ENCODE data around the gene STAG1.
A peak's percentile ranks its signal among the peaks of the same experiment; 100 is the strongest.
"Not testable (repeated sequence)": the region's sequence is repeated elsewhere in the genome, so short reads cannot be mapped to it uniquely, and the experiment has no call there.

The STAG1 gene

DNA sequence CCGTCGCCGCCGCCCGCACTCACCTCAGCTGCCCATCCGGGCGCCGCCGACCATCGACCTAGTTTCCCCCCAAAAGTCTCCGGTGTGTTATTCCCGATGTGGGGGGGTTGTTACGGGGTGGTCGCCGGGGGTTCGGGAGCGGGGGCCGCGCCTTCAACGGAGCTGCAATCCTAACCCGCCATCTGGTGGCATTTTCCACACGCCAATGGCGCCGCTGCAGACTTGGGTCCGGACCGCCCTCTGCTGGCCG, at the start of gene STAG1:
Gene STAG1 (minus strand): TSS at position 207 of the 250 bp plus-strand sequence. CDS start 121,480 bp downstream, outside the sequence.
- no peak for DNase-seq (ENCODE audit: low read depth)

DNA sequence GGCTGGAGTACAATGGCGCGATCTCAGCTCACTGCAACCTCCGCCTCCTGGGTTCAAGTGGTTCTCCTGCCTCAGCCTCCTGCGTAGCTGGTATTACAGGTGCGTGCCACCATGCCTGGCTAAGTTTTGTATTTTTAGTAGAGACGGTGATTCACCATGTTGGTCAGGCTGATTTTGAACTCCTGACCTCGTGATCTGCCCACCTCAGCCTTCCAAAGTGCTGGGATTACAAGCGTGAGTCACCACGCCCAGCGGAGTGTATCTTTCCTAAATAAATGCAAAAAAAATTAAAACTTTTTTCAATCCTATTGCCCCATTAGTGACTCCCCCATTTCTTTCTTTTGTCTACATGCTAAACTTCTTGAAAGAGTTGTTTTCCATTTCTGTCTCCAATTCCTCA, 49.0 kb upstream of the STAG1 start:
- DNase-seq (ENCODE audit: low read depth) = not testable (repeated sequence)

DNA sequence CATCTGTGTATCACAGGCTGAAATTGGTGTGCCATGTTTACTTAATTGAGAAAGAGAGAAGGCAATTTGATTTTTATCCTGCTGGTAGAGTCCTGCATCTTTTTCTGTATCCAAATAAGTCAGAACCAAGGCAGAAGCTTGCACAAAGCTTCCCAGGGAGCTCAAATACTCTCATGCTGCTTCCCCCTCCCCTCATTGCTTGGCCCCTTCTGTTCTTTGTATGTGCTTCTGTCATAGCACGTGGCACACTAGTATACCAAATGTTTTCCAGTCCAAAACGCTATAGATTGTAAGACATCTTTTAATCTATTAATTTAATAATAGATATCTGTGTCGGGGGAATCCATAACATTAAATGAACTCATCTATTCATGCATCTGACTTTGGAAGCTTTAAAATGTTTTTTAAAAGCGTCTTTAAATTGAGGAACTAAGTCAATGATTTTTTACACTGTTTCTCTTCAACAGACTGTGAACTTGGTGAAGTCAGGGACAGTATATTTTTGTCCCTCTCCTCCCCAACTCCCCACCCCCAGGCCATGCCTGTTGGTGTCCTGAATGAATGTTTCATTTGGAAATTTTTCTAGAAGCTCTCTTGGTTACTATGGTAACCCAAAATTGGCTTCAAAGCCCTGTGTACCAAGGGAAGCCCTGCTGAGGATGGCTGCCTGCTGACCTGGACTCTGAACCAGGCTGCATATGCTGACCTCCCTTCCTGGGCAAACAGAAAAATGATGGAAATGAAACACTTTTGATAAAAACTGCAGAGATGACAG, 40.6 kb upstream of the STAG1 start:
- DNase-seq (ENCODE audit: low read depth) = no peak

DNA sequence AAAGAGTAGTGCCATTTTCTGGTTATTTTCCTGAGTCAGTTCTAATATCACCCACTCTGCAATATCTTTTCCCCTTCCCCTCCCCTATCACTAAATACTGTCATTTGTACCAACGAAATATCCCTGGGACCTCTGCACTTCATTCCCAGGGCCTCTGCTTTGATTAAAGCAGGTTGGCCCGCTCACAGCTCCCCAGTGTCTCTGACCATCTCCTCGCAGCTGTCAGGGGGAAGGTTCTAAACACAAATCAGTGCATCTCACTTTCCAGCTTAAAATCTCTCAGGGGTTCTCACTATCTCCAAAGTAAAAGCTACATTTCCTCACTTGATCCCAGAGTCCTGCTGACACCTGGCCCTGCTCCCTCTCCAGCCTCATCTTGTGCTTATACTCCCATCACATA, 38.6 kb upstream of the STAG1 start:
- no peak for DNase-seq (ENCODE audit: low read depth)

DNA sequence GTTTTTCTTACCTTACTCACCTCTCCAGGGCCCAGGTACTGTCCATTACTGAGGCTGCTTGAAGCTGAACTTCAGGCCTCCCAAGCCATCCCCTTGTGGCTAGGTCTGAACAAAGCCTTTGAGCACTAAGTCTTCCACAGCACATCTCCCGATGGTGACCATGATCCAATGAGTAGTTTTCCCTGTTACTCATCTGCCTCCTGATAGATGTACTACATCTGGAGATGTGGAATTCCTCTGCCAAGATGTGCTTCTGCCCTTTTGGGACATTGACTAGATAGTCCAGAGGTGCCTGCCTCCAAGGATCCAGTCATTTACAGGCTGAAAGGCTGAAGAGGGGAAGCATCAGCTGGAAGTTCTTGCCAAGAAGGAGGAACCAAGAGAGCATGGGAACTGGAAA, 37.8 kb upstream of the STAG1 start:
- DNase-seq (ENCODE audit: low read depth) = no peak

DNA sequence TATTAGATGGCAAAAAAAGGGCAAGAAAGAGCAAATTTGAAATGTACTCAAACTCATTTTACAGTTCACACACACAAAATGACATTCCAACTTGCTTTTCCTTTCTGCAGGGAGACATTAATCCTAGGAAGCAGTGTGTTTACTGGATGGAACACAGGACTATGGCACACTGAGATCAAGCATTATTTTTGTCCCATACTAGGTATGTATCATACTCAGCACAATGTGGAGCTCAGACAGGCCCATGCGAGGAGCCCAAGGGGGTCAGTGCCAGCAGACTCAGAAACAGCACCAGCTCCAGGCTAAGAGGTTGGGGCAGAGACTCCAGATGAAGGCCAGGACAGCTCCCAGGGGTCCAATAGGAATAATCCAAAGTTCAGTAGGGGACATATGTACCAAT, 36.0 kb upstream of the STAG1 start:
- no peak for DNase-seq (ENCODE audit: low read depth)

DNA sequence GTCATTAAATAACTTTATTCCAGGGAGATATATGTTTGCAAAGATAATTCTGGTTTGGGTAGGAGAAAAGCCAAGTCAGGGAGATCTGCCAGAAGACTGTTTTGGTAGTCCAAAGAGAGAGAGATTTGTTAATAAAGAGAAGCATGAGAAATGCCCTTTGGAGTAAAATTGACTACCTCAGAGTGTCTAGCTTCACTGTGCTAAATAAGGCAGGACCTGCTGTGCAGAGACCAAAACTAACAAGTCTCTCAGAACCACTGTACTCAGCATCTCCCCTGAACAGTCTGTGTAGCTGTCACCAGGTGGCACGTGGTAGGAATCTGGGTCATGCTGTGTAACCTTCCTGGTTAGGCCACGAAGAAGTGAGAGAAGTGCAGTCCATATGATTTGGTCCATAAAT, 35.2 kb upstream of the STAG1 start:
- DNase-seq (ENCODE audit: low read depth) = no peak

DNA sequence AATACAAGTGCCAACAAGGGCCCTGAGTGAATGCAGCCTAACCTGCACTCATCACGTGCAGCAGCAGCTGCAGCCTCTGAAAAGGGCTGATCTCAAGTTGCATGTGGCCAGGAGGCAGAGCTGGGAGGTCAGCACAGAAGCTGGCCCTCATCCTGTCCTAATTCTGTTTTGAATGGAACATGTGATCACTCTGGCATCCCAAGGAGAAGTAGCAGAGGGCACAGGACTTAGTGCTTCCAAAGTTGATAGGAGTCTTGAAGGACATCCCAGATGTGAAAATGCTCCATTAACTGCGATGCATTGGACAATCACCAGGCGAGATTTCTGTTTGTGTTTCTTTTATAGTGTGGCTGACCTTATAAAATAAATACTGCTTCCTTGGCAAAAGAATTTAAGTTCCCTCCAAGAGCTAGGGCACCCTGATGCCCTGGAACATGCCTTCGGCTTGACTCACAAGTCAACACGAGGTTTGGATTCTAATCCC, 31.6 kb upstream of the STAG1 start:
- DNase-seq (ENCODE audit: low read depth) = no peak

DNA sequence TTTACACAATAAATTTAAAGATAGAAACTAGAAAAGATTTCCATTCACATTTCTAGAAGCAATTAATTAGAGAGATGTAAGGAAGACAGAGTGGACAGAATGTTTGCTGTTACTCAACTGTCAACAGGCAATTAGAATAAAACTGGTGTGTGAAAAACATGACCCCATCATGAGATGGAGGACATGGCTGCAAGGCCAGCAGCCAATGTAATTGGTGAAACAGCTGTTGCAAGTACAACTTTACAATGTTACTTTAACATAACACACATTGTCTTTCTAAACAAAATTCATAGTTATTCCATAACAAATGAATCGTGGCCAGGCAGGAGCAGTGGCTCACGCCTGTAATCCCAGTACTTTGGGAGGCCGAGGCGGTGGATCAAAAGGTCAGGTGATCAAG, 28.6 kb upstream of the STAG1 start:
- no peak for DNase-seq (ENCODE audit: low read depth)

DNA sequence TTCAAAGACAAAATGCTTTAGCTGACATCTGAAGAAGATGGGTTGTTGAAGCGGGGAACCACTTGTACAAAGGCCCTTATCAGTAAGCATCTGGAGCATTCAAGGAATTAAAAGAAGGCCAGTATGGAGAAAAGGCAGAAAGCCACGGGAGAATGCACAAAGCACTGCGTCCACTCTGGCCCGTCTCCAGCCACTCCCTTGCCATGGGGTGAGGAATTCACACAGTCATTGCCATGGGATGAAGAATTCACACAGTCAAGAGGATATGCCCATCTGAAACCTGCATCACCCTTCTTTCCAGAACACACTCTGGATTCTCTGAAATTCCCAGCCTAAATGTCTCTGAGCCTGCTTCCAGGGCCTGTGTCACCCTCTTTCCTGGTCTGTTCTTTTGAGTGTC, 26.7 kb upstream of the STAG1 start:
- DNase-seq (ENCODE audit: low read depth) = no peak

DNA sequence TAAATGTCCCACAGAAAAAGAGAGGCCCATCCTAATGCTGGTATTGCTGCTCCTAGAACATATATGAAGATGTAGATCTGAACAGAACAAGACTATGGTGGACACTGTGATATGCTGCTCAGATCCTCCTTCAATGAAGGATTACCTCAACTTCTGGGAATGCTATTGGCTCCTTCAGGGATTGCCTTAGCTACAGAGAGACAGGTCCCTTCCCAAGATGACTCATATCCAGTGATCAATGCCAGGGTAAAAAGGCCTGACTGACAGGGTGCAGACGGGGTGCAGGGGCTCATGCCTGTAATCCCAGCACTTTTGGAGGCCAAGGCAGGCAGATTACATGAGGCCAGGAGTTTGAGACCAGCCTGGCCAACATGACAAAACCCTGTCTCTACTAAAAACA, 20.5 kb upstream of the STAG1 start:
- no peak for DNase-seq (ENCODE audit: low read depth)

DNA sequence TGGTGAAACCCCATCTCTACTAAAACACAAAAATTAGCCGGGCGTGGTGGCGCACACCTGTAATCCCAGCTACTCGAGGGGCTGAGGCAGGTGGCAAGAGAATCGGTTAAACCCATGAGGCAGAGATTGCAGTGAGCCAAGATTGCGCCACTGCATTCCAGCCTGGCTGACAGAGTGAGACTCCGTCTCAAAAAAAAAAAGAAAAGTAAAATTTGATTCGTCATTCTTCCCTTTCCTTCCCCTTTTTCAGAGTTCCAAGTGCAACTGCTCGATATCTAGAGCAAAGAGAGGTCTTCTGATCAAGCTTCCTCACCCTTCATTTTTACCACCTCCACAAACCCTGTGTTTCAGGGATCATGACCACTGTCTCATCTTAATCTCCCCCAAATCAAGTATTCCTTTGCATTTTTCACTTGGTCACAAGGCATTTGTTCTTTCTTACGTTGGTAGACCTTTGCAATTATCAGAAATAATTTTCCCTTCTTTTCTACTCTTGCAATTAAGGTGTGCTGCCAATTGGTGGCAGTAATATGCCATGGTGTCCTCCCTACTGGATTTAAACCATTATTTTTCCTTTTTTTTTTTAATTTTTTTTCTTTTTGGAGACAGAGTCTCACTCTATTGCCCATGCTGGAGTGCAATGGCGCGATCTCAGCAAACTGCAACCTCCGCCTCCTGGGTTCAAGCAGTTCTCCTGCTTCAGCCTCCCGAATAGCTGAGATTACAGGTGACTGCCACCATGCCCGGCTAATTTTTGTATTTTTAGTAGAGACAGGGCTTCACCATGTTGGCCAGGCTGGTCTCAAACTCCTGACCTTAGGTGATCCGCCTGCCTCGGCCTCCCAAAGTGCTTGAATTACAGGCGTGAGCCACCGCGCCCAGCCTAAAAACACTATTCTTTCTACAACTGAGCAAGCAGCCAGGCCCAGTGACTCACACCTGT, 6.3 kb upstream of the STAG1 start:
- DNase-seq (ENCODE audit: low read depth) = not testable (repeated sequence)

DNA sequence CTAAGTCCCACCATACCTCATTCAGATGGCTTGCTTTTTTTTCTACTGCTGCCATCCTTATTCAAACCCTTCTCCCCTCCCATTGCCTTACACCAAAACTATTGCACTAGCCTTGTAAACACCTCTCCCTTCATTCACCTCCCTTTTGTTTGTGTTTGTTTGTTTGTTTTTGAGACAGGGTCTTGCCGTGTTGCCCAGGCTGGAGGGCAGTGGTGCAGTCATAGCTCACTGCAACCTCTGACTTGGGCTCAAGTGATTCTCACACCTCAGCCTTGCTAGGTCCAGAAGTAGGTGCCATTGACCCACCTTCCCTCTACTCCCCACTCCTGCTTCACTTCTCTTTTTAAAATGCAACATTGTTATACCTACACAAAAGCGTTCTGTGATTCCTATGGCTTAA, 3.0 kb upstream of the STAG1 start:
- no peak for DNase-seq (ENCODE audit: low read depth)

DNA sequence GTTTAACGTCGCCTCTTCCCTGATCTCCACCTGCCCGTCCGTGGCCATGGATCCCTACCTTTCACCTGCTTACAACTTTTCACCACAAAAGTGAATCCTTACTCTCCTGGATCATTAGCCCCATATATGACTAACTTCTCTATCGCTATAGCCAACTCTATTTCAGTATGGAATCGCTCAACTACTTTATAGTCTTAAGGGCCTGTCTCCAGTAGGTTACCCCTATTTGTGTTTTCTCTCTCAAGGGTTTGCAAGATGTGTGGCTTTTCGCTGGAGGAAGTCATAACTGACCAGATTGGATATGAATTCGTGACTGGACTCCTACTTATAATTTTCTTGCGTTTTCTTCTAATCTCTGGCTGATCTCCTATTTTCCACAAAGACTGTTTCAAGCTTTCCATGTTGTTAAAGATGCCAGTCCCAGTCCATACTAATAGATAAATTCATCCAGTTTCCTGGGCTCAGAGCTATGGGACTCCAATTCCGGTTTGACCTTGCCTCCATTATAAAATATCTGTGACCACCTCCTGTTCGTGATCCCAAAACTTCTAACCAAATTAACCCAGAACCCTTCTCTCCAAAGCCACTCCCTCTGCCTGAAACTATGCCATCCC, 1.3 kb upstream of the STAG1 start:
- no peak for DNase-seq (ENCODE audit: low read depth)

DNA sequence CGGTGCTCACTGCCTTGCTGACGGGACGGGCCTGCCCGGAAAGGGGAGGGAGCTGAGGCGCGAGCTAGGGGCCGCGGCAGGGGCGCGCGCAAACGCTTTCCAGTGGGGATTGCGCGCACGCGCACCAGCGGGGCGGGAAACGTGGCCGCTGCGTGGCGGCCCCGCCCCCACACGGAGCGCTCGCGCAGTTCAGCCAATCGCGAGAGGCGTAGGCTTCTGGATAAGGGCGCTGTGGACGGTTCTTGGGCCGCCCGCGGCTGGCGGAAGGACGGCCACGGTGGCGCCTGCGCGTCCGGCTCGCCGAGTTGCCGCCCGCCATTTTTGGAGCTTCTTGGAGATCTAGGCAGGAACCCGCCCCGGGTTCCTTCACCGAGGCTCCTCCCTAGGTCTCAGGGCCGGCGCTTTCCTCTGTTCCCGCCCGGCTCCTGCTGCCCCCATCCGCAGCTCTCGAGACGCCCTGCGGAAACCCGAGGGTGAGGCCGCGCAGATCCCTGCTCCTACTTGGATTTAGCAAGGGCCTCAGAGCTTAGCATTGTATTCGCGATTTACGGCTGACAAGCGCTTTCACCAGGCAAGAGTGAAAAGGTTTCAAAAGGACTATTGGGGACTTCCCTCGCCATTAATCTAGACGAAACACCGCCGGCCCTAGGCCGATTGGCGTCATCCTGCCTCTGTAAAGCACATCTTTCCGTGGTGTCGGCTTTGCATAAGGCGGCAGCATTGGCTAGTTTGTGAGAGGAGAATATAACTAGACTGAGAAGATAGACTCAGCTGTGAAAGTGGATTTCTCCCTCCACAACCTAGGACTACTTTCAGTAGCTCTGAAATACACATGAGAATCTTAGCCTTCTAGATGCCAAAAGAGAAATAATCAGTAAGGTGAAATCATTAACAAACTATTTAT, 496 bp upstream of the STAG1 start:
- peak; percentile 99 for DNase-seq (ENCODE audit: low read depth)

DNA sequence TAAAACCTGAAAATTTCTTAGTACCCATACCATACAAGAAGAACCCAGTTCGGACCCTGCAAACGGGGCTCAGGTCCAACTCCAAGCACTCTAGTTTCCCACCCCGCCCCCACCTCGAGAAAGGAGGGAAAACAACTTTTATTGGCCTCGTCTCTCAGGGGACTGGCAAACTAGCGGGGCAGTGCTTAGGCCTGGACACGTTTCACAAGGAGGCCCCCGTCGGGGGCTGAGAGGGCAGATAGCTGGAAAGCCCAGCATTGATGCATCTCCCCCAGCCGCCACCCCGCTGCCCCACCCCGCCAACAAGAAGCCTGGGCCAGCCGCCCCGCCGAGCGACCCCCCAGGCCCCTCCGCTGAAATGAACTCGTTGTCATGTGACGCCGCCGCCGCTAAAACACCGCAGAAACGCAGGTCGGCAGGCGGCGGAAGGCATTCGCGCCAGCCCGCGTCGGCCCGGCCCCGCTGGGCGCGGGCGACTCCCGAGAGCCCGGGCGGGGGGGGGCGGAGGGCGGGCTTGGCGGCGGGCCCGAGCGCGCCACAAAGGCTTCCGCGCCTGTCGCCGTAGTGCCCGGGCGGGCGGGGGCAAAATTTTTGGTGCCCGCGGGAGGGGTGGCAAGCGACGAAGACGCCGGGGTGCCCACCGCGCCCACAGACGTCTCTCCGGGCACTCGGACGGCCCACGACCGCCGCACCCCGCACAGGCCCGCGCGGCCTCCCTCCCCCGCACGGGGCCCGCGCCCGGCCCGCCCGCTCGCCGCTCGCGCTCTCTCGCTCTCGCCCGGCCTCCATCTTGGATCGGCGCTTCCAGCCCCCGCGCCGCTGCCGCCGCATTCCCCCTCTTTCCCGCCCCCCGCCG, 634 bp downstream of the STAG1 start:
- peak; percentile 55 for DNase-seq (ENCODE audit: low read depth)

DNA sequence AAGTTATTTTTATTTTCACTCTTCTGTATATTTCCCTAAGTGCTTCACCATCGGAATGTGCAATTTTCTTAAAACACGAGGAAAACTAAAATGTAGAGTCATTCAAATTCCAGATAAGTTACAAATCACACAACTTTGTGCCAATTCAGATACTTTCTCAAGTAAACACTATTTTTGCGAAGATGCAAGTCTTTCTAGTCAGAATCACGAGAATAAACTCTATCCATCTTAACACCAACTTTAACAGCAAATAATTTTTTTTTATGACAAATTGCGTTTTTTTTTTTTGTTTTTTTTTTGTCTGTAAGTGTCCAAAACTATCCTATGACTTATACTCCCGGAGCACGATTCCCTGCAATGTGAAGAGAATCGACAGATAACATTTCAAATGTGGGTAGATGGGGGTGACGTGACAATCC, 1.3 kb downstream of the STAG1 start:
- DNase-seq (ENCODE audit: low read depth) = no peak

DNA sequence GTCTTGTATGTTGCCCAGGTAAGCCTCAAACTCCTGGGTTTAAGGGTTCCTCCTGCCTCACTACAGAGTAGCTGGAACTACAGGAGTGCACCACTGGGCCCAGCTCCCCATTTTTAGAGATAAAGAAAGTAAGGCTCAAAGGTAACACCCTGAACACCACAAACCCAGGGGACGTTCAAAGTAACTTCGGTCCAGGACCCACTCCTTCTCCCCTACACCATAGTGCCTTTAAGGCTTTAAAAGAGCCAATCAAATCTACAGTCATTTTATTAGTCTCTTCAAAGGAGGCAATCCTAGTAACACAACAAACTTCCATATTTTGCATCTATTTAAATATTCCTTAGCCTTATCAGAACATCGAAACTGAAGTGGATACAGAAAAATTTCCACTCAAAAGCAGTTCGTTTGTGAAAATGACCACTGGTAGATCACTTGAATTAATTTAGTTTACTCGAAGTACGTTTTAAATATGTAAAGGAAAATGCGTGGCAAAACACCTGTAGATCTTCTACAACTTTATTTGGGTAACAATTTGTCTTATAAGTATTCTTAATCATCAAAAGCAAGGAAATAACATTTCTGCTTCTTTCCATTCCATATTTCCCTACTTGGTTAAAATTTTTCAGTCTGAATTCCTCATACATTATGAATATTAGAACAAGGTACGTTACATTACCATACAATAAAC, 1.8 kb downstream of the STAG1 start:
- no peak for DNase-seq (ENCODE audit: low read depth)

DNA sequence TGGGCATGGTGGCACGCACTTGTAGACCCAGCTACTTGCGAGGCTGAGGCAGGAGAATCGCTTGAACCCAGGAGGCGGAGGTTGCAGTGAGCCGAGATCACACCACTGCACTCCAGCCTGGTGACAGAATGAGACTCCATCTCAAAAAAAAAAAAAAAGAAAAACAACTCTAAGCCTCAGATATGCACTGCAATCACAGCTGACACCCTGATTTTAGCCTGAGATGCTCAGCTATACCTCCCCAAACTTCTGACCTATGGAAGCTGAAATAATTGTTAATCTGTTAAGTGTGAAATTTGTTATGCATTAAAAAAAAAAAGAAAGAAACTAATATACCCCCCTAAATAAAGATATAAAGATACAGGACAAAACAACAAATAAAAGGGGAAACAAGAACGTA, 2.6 kb downstream of the STAG1 start:
- DNase-seq (ENCODE audit: low read depth) = not testable (repeated sequence)

DNA sequence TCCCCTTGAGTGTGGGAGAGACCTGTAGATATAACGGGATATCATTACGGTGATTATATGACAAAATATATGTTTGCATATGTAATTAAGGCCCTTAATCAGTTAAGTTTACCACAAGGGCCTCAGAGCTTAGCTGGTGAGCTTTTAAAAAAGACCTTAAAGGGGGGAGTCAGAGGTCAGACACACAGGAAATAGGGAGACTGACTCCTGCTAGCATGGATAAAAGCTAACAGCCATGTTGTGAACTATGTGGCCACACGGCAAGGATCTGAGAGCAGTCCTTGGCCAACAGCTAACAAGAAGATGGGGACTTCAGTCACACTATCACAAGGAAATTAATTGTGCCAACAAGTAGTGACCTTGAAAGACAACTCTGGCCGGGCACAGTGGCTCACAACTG, 3.1 kb downstream of the STAG1 start:
- no peak for DNase-seq (ENCODE audit: low read depth)

Measured in activated T-cell treated with anti-CD3 and anti-CD28 coated beads for 48 hours (primary cell).